Measurements from ENCODE around the gene PTPRZ1.

- TF ChIP-seq EZH2phosphoT487 (IDR thresholded peaks at IDR 0.05; ENCODE audit: borderline replicate concordance, low read depth), result no peak
- TF ChIP-seq CTCF (IDR thresholded peaks at IDR 0.05), result no peak
- no peak for TF ChIP-seq TAF1 (IDR thresholded peaks at IDR 0.05; ENCODE audit: borderline replicate concordance, low read depth, low read length)
- TF ChIP-seq RAD21 (IDR thresholded peaks at IDR 0.05; ENCODE audit: low read length), result no peak
- TF ChIP-seq ZBTB33 (IDR thresholded peaks at IDR 0.05; ENCODE audit: borderline replicate concordance, low read depth), result no peak
- no peak for TF ChIP-seq GATA2 (CRISPR knock-in tag; IDR thresholded peaks at IDR 0.05)
- no peak for TF ChIP-seq MAX (IDR thresholded peaks at IDR 0.05; ENCODE audit: low read depth)
- TF ChIP-seq FOXJ3 (CRISPR knock-in tag; IDR thresholded peaks at IDR 0.05), result no peak
- TF ChIP-seq YY1 (IDR thresholded peaks at IDR 0.05; ENCODE audit: low read depth), result no peak
- TF ChIP-seq NFIC (IDR thresholded peaks at IDR 0.05; ENCODE audit: borderline replicate concordance), result no peak
- no peak for TF ChIP-seq RFX5 (IDR thresholded peaks at IDR 0.05; ENCODE audit: low read length)
- no peak for TF ChIP-seq EP300 (IDR thresholded peaks at IDR 0.05; ENCODE audit: borderline replicate concordance in 1 of 2, low read depth in 1 of 2, low read length in 1 of 2)
These were observed 39.0 kb upstream of the PTPRZ1 start for GRCh38 chr7:121833991-121834390.
